Brain pericyte (primary cell): ENCODE data around the gene WBP2.

Source experiments
- DNase-seq: peaks from one replicate; pipeline ENCODE4 v3.0.0-alpha.2; 2012; ENCODE audit warnings: low read depth, low spot score

WBP2 gene

GRCh38 chr17:75855310-75856061, at the start of gene WBP2:
WBP2 (minus strand) TSS chr17:75855335; CDS start chr17:75855297, 38 bp downstream.
- peak; percentile 99 for DNase-seq

- DNase-seq = no peak
Observed at GRCh38 chr17:75902406-75902805, 47.3 kb upstream of the WBP2 start.

- no peak for DNase-seq
Observed at GRCh38 chr17:75901727-75902126, 46.6 kb upstream of the WBP2 start.

- DNase-seq = no peak
Observed at GRCh38 chr17:75900691-75901533, 45.8 kb upstream of the WBP2 start.

GRCh38 chr17:75899767-75900468, 44.8 kb upstream of the WBP2 start:
- DNase-seq = no peak

- DNase-seq = no peak
Observed at GRCh38 chr17:75899353-75899752, 44.2 kb upstream of the WBP2 start.

- no peak for DNase-seq
Observed at GRCh38 chr17:75898791-75899190, 43.7 kb upstream of the WBP2 start.

GRCh38 chr17:75898065-75898464, 42.9 kb upstream of the WBP2 start:
- DNase-seq = no peak

GRCh38 chr17:75897160-75898019, 42.3 kb upstream of the WBP2 start:
- no peak for DNase-seq

- DNase-seq = no peak
Observed at GRCh38 chr17:75896415-75897159, 41.5 kb upstream of the WBP2 start, which contains the start of gene TRIM65. TRIM65 (minus strand) TSS chr17:75896951; CDS start chr17:75896937, 14 bp downstream.

- no peak for DNase-seq
Observed at GRCh38 chr17:75895370-75896155, 40.4 kb upstream of the WBP2 start.

GRCh38 chr17:75894049-75894733, 39.1 kb upstream of the WBP2 start:
- no peak for DNase-seq

GRCh38 chr17:75893305-75894048, 38.3 kb upstream of the WBP2 start:
- DNase-seq = no peak

- DNase-seq = no peak
Observed at GRCh38 chr17:75892556-75893224, 37.6 kb upstream of the WBP2 start.

- no peak for DNase-seq
Observed at GRCh38 chr17:75891605-75892555, 36.7 kb upstream of the WBP2 start.

GRCh38 chr17:75891022-75891604, 36.0 kb upstream of the WBP2 start:
- no peak for DNase-seq
